ENCODE data around the gene FAM107B.
"Not testable (repeated sequence)": the region's sequence is repeated elsewhere in the genome, so short reads cannot be mapped to it uniquely, and the experiment has no call there.

The FAM107B gene

GRCh38 chr10:14774797-14775196 is at the start of gene FAM107B:
FAM107B (minus strand) TSS chr10:14774897; CDS start chr10:14774663, 234 bp downstream.
- no peak for DNase-seq (ENCODE audit: low read depth in 2 of 2)

- no peak for DNase-seq (ENCODE audit: low read depth in 2 of 2)
Measured at GRCh38 chr10:14823966-14824365, 49.3 kb upstream of the FAM107B start.

DNA sequence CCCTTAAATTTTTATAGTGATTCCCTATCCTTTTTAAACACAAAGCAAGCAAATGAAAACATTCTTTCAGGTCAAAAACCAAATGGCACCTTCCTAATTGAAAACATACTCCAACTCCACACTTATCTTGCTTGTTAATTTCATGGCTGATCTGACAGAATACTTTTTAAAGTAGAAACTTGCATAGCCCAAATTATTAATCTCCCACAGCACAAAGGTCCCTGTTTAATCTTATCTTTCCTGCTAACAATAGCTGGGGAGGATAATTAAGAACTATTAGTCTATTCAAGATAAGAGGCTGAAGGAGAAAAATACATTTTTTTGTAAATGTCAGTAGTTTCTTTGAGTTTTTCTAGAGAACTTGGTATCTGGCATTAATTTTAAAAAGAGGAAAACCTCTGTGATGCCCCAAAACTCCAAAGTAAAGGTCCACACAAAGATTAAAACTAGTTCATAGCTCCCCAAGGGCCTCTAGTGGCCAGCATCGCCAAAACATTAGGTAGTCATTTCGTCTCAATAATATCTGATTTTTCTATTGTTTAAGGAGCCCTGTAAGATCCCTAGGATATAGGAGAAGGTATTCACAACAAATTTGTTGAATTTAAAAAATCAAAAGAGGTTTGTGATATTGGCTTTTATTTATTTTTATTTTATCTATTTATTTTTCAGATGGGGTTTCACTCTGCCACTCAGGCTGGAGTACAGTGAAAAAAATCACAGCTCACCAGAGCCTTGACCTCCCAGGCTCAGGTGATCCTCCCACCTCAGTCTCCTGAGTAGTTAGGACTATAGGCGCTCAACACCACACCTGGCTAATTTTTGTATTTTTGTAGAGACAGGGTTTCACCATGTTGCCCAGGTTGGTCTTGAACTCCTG is 48.4 kb upstream of the FAM107B start:
- peak in 1 of 2 experiments; percentile 30 for DNase-seq (ENCODE audit: low read depth in 2 of 2)

GRCh38 chr10:14821635-14822375 is 47.1 kb upstream of the FAM107B start:
- DNase-seq (ENCODE audit: low read depth in 2 of 2), result no peak

DNA sequence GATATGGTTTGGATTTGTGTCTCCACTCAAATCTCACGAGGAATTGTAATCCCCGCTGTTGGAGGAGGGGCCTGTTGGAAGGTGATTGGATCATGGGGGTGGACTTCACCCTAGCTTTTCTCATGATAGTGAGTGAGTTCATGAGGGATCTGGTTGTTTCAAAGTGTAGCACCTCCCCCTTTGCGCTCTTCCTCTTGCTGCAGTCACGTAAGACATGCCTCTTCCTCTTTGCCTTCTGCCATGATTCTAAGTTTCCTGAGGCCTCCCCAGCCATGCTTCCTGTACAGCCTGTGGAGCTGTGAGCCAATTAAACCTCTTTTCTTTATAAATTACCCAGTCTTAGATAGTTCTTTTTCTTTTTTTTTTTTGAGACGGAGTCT is 46.1 kb upstream of the FAM107B start:
- no peak for DNase-seq (ENCODE audit: low read depth in 2 of 2)

DNA sequence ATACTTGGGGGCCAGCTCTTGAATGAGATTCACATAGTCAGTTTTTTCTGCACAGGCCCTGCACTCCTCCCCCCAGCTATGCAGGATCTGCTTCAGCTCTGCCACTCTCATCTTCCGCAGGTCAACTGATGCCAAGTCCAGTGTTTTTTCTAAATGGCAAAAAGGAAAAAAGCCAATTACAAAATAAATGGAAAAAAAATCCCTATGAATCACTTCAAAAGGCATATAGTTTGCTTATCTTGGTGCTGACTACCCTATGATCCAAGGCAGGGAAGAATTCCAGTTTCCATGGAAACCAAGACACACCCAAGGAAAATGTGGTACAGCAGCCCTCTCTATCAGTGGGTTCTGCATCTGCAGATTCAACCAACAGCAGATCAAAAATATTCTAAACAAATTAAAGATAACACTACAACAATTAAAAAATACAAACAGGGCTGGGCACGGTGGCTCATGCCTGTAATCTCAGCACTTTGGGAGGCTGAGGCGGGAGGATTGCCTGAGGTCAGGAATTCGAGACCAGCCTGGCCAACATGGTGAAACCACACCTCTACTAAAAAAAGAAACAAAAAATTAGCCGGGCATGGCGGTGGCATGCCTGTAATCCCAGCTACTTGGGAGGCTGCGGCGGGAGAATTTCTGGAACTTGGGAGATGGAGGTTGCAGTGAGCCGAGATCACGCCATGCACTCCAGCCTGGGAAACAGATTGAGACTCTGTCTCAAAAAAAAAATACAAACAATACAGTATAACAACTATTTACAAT is 45.5 kb upstream of the FAM107B start:
- DNase-seq (ENCODE audit: low read depth in 2 of 2), result no peak

- not testable (repeated sequence) for DNase-seq (ENCODE audit: low read depth in 2 of 2)
Measured at GRCh38 chr10:14816717-14817116, 42.0 kb upstream of the FAM107B start.

- no peak for DNase-seq (ENCODE audit: low read depth in 2 of 2)
Measured at GRCh38 chr10:14815681-14816080, 41.0 kb upstream of the FAM107B start.

DNA sequence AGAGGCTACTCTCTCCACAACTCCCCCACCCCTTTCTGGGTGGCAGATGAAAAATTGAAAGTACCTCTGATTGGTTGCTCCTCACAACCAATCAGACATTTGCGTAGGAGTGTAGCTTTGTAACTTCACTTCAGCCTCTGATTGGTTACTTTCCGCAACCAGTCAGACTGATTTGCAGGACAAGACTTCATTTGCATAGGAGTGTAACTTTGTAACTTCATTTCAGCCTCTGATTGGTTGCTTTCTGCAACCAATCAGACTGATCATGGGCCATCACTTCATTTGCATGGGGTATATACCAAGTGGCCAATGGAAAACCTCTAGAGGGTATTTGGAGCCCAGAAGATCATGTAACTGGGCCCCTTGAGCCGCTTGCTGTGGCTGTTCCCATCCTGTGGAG is 37.6 kb upstream of the FAM107B start:
- no peak for DNase-seq (ENCODE audit: low read depth in 2 of 2)

- no peak for DNase-seq (ENCODE audit: low read depth in 2 of 2)
Measured at GRCh38 chr10:14810969-14811953, 36.6 kb upstream of the FAM107B start.

- DNase-seq (ENCODE audit: low read depth in 2 of 2), result no peak
Measured at GRCh38 chr10:14806318-14806717, 31.6 kb upstream of the FAM107B start.

GRCh38 chr10:14803827-14804226 is 29.1 kb upstream of the FAM107B start:
- no peak for DNase-seq (ENCODE audit: low read depth in 2 of 2)

- DNase-seq (ENCODE audit: low read depth in 2 of 2), result no peak
Measured at GRCh38 chr10:14801723-14802122, 27.0 kb upstream of the FAM107B start.

- DNase-seq (ENCODE audit: low read depth in 2 of 2), result no peak
Measured at GRCh38 chr10:14800397-14800796, 25.7 kb upstream of the FAM107B start.

DNA sequence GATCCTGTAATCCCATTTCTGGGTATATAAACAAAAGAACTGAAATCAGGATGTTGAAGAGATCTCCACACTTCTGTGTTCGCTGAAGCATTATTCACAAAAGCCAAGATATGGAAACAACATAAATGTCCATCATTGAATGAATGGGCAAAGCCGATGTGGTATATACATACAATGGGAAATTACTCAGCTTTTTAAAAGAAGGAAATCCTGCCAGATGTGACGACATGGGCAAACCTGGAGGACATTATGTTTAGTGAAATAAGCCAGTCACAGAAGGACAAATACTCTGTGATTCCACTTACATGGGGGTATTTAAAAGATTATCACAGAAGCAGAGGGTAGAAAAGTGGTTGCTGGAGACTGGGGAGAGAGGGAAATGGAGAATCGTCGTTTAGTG is 23.9 kb upstream of the FAM107B start:
- no peak for DNase-seq (ENCODE audit: low read depth in 2 of 2)

DNA sequence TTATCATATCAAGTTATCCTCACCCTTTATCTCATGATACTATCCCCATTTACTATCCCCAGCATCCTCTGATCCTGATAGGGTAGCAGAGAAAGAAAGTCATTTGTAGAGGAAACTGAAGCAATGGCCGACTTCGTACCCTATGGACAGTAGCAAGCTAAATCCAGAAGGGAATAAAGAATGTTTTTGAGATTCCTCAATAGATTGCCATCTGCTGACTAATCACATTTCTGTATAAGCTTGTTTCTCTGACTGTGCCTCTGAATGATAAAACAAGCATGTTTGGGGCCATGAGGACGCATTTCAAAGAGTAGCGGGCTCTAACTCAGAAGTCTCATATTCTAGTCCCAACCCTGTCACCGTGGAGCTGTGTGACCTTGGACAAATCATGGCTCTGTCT is 13.2 kb upstream of the FAM107B start:
- DNase-seq (ENCODE audit: low read depth in 2 of 2), result no peak

- no peak for DNase-seq (ENCODE audit: low read depth in 2 of 2)
Measured at GRCh38 chr10:14784459-14785055, 9.9 kb upstream of the FAM107B start.

GRCh38 chr10:14782691-14783363 is 8.1 kb upstream of the FAM107B start:
- no peak for DNase-seq (ENCODE audit: low read depth in 2 of 2)

- no peak for DNase-seq (ENCODE audit: low read depth in 2 of 2)
Measured at GRCh38 chr10:14781763-14782162, 7.1 kb upstream of the FAM107B start.
